H1 (cell line): ENCODE results near the gene TMEM51. TPM values are rescaled to one million over a fixed set of nuclear protein-coding genes. Genes with fewer than 3 reads are reported as not detected.

Source experiments
- CTCF ChIA-PET: fragments of 300-600 bp; sonication (Branson Sonifier 250); formaldehyde crosslinking; loops from one replicate; lab custom pipeline; 2021; ENCODE audit not compliant: partially characterized antibody; lab: Charles Lee
- POLR2A ChIA-PET: fragments of 300-600 bp; sonication (Branson Sonifier 250); formaldehyde crosslinking; loops from one replicate; lab custom pipeline; 2021; ENCODE audit warnings: inconsistent platforms; ENCODE audit not compliant: partially characterized antibody; lab: Charles Lee
- DNase-seq, 2 experiments: peaks; one replicate each; pipeline versions ENCODE4 v3.0.0 to v3.0.0-alpha.2; 2010 to 2022; ENCODE audit warnings: low spot score in 2 of 2, low read depth in 1 of 2, mixed read lengths in 1 of 2
- FAIRE-seq: peaks from 2 replicates; lab custom pipeline; 2011; peaks lifted over from hg19 to GRCh38; lab: Jason Lieb, UNC
- H2AFZ ChIP-seq: 2 replicates; pipeline ENCODE4 v1.8.1; 2012; ENCODE audit warnings: low read length, inconsistent platforms
- H2AK5ac ChIP-seq: 2 replicates; pipeline ENCODE4 v1.6.1; 2013; ENCODE audit warnings: low read depth, low read length
- H2BK120ac ChIP-seq: replicated peaks from 2 replicates; pipeline ENCODE3; 2013; ENCODE audit warnings: low read depth, low read length, inconsistent platforms
- H2BK12ac ChIP-seq: 2 replicates; pipeline ENCODE4 v1.6.1; 2013; ENCODE audit warnings: low read depth, low read length
- H2BK15ac ChIP-seq: 2 replicates; pipeline ENCODE4 v1.6.1; 2013; ENCODE audit warnings: low read length
- H2BK20ac ChIP-seq: 2 replicates; pipeline ENCODE4 v1.6.1; 2013; ENCODE audit warnings: low read length
- H2BK5ac ChIP-seq: 2 replicates; pipeline ENCODE4 v1.6.1; 2013; ENCODE audit warnings: low read depth, low read length
- H3K14ac ChIP-seq: 2 replicates; pipeline ENCODE4 v1.6.1; 2013; ENCODE audit warnings: inconsistent platforms; ENCODE audit not compliant: insufficient read length
- H3K18ac ChIP-seq: 2 replicates; pipeline ENCODE4 v1.6.1; 2013; ENCODE audit warnings: low read length; ENCODE audit errors: extremely low read depth
- H3K23ac ChIP-seq: 2 replicates; pipeline ENCODE4 v1.6.1; 2013; ENCODE audit warnings: inconsistent platforms; ENCODE audit not compliant: insufficient read length
- H3K23me2 ChIP-seq: 2 replicates; pipeline ENCODE4 v1.6.1; 2013; ENCODE audit warnings: low read depth, low read length
- H3K27ac ChIP-seq: 2 replicates; pipeline ENCODE4 v1.6.1; 2011; ENCODE audit warnings: low read depth, low read length, inconsistent platforms
- H3K27me3 ChIP-seq, 4 experiments: replicated peaks in 1 of 4; 1 replicate in 1 of 4; 2 replicates in 3 of 4; pipeline versions ENCODE4 v1.6.1 to v1.8.1; 2011 to 2013; ENCODE audit warnings: low read length in 3 of 4, mild to moderate bottlenecking in 3 of 4, inconsistent platforms in 2 of 4, mixed read lengths in 2 of 4, moderate library complexity in 1 of 4; ENCODE audit not compliant: control insufficient read depth in 3 of 4, insufficient read depth in 3 of 4; ENCODE audit errors: extremely low read depth in 1 of 4
- H3K36me3 ChIP-seq, 4 experiments: 2 replicates each; pipeline versions ENCODE4 v1.6.1 to v1.8.1; 2011 to 2013; ENCODE audit warnings: mild to moderate bottlenecking in 4 of 4, low read length in 3 of 4, moderate library complexity in 2 of 4, control low read depth in 1 of 4, inconsistent platforms in 1 of 4; ENCODE audit not compliant: insufficient read depth in 4 of 4, control insufficient read depth in 2 of 4
- H3K4ac ChIP-seq: replicated peaks from 2 replicates; pipeline ENCODE3; 2013; ENCODE audit warnings: low read length, low read depth, mixed read lengths, inconsistent platforms; ENCODE audit not compliant: insufficient read length
- H3K4me1 ChIP-seq, 4 experiments: replicated peaks in 1 of 4; 1 replicate in 1 of 4; 2 replicates in 3 of 4; pipeline versions ENCODE4 v1.6.1 to v1.8.1; 2011 to 2013; ENCODE audit warnings: low read length in 3 of 4, inconsistent platforms in 2 of 4, mixed read lengths in 1 of 4; ENCODE audit not compliant: insufficient read depth in 4 of 4, control insufficient read depth in 3 of 4
- H3K4me2 ChIP-seq, 2 experiments: 2 replicates each; pipeline versions ENCODE4 v1.6.1 to v1.8.1; 2011 to 2013; ENCODE audit warnings: low read depth in 2 of 2, low read length in 2 of 2, control low read depth in 1 of 2, inconsistent platforms in 1 of 2, mild to moderate bottlenecking in 1 of 2; ENCODE audit not compliant: insufficient read depth in 1 of 2
- H3K4me3 ChIP-seq, 4 experiments: fragments of 200-600, 300-600 bp in 1 of 4; sonication (generic), shearing (Covaris generic), sonication (Bioruptor Twin) in 1 of 4; 2 replicates each; pipeline versions ENCODE4 v1.5.1 to v1.8.1; 2011 to 2016; ENCODE audit warnings: low read length in 4 of 4, low read depth in 3 of 4, control low read depth in 2 of 4, inconsistent platforms in 2 of 4, mild to moderate bottlenecking in 2 of 4, mixed read lengths in 1 of 4, moderate library complexity in 1 of 4; ENCODE audit not compliant: insufficient read depth in 2 of 4; ENCODE audit errors: extremely low read depth in 1 of 4
- H3K56ac ChIP-seq: replicated peaks from 2 replicates; pipeline ENCODE3; 2013; ENCODE audit warnings: low read depth, mild to moderate bottlenecking, mixed read lengths, low read length, inconsistent platforms; ENCODE audit not compliant: insufficient read length
- H3K79me1 ChIP-seq: 2 replicates; pipeline ENCODE4 v1.6.1; 2013; ENCODE audit warnings: low read depth, low read length, control low read depth
- H3K79me2 ChIP-seq, 2 experiments: 2 replicates each; pipeline versions ENCODE4 v1.6.1 to v1.8.1; 2012 to 2013; ENCODE audit warnings: low read length in 2 of 2, mild to moderate bottlenecking in 2 of 2, inconsistent platforms in 1 of 2; ENCODE audit not compliant: insufficient read depth in 2 of 2, control insufficient read depth in 1 of 2
- H3K9ac ChIP-seq, 4 experiments: replicated peaks in 1 of 4; 1 replicate in 1 of 4; 2 replicates in 3 of 4; pipeline versions ENCODE4 v1.6.1 to v1.8.1; 2011 to 2013; ENCODE audit warnings: low read depth in 3 of 4, low read length in 3 of 4, control low read depth in 2 of 4, mild to moderate bottlenecking in 2 of 4, moderate library complexity in 2 of 4, inconsistent platforms in 1 of 4; ENCODE audit errors: extremely low read depth in 1 of 4
- H3K9me3 ChIP-seq, 2 experiments: 2 replicates each; pipeline versions ENCODE4 v1.6.1 to v1.8.1; 2012 to 2013; ENCODE audit warnings: mild to moderate bottlenecking in 2 of 2, moderate library complexity in 2 of 2, control low read depth in 1 of 2, inconsistent platforms in 1 of 2, low read depth in 1 of 2, low read length in 1 of 2, mixed read lengths in 1 of 2; ENCODE audit not compliant: insufficient read depth in 2 of 2
- H4K20me1 ChIP-seq, 2 experiments: replicated peaks in 1 of 2; 2 replicates each; pipeline versions ENCODE3 to v1.8.1; 2011 to 2013; ENCODE audit warnings: inconsistent platforms in 2 of 2, low read length in 2 of 2, mild to moderate bottlenecking in 1 of 2; ENCODE audit not compliant: insufficient read depth in 2 of 2, control insufficient read depth in 1 of 2
- H4K5ac ChIP-seq: 2 replicates; pipeline ENCODE4 v1.6.1; 2013; ENCODE audit warnings: low read length, low read depth, mixed read lengths, inconsistent platforms; ENCODE audit not compliant: insufficient read length
- H4K8ac ChIP-seq: 2 replicates; pipeline ENCODE4 v1.8.0; 2013; ENCODE audit warnings: mild to moderate bottlenecking, moderate library complexity, low read length, inconsistent platforms; ENCODE audit not compliant: insufficient read depth; ENCODE audit errors: extremely low read depth
- H4K91ac ChIP-seq: replicated peaks from 2 replicates; pipeline ENCODE3; 2013; ENCODE audit warnings: low read length, mixed read lengths, inconsistent platforms; ENCODE audit not compliant: insufficient read length
- GABPA ChIP-seq: IDR thresholded peaks from 2 replicates; pipeline ENCODE4 v1.6.1; 2011; ENCODE audit warnings: mild to moderate bottlenecking, low read length, moderate library complexity, borderline replicate concordance; ENCODE audit not compliant: insufficient read depth
- WGBS, 2 experiments: shearing (Covaris generic) in 1 of 2; methylation state at CpG; one replicate each; pipeline versions ENCODE4 v1.1.6 to v1.1.7; 2013 to 2015; ENCODE audit warnings: low lambda C conversion rate in 2 of 2, mixed read lengths in 2 of 2, inconsistent platforms in 1 of 2, low coverage in 1 of 2, missing lambda C conversion rate in 1 of 2; ENCODE audit not compliant: insufficient replicate concordance in 2 of 2, insufficient coverage in 1 of 2, insufficient read length in 1 of 2; ENCODE audit errors: extremely low coverage in 1 of 2, missing lambda C conversion rate in 1 of 2; 5-methylcytosine and 5-hydroxymethylcytosine counted together
- polyA plus RNA-seq, 7 experiments: library from polyadenylated mRNA; depleted of rRNA in 3 of 7; stranded (reverse) in 5 of 7; unstranded in 2 of 7; fragments of >200 nt in 5 of 7; fragments of 200-250 nt in 2 of 7; gene quantifications; 1 replicate in 5 of 7; 2 replicates in 1 of 7; 4 replicates in 1 of 7; pipeline versions ENCODE4 v1.2.1 to v1.2.3, GENCODE V29; 2011 to 2013; ENCODE audit warnings: missing spikeins in 2 of 7, mixed read lengths in 2 of 7
- total RNA-seq: library from RNA; stranded (reverse); fragmentation: NEBNext Ultra II Directional; extraction: Animal tissue kit (Norgen Biotek cat#: 25700); gene quantifications from 2 replicates; pipeline ENCODE4 v1.2.1, GENCODE V29; 2021

The TMEM51 gene
- total and polyA plus RNA-seq, 2 of the 8 experiments (the other 6 are each of a cell fraction or from before 2014, with no cell fraction given) = 9.9 to 10.7 TPM

GRCh38 chr1:15257309-15257708, 103.8 kb downstream of the TMEM51 start:
- no peak for TF ChIP-seq GABPA
- Histone ChIP-seq H4K91ac (no peak overlapping the region), H3K23me2 (no peaks in the 10 kb centered on the region), H2BK5ac (no peak overlapping the region), H4K20me1 (no peaks in the 10 kb centered on the region), H3K79me1 (no peaks in the 10 kb centered on the region), H2BK20ac (no peak overlapping the region), H4K5ac (no peak overlapping the region), H2AK5ac (no peak overlapping the region), H2BK15ac (no peak overlapping the region), H3K79me2 (no peaks in the 10 kb centered on the region), H3K56ac (no peak overlapping the region), H2AFZ (no peak overlapping the region), H3K18ac (no peak overlapping the region), H3K27ac (no peak overlapping the region), H4K8ac (no peak overlapping the region), H3K14ac (no peak overlapping the region), H3K4ac (no peak overlapping the region), H3K27me3 (no peaks in the 10 kb centered on the region), H3K4me3 (no peak overlapping the region), H3K4me2 (no peak overlapping the region), H3K9ac (no peak overlapping the region), H2BK120ac (no peak overlapping the region), H3K9me3 (no peaks in the 10 kb centered on the region), H3K23ac (no peak overlapping the region), H3K4me1 (peaks cover 0 to 4% (median 2%) of the 10 kb centered on the region in 4 experiments; a peak in 3 of 7 replicates), H3K36me3 (no peaks in the 10 kb centered on the region), H2BK12ac (no peak overlapping the region)
- DNase-seq = peak in 1 of 2 experiments; percentile 34
- ChIA-PET CTCF (interaction anchor here (1.2 kb wide), 1 partner anchor 21 kb away, joined by 4 read pairs; no protein-coding TSS in a partner anchor), POLR2A (no interaction called here)
- WGBS, 2 experiments = 90% methylated on average over 14 of the region's 14 CpGs; no CpG with 5 or more reads in 1 of the 2 experiments
- no peak for FAIRE-seq
